IMR-90 (cell line): ENCODE results near the gene ARHGEF33. TPM values are rescaled to one million over a fixed set of nuclear protein-coding genes. Genes with fewer than 3 reads are reported as not detected.
"Not testable (repeated sequence)": the region's sequence is repeated elsewhere in the genome, so short reads cannot be mapped to it uniquely, and the experiment has no call there.

Experiments used
- ATAC-seq: fragments of 200-7000 bp; cut with Tn5 transposase; 2 replicates; pipeline ENCODE4 v1.9.1; 2020; ENCODE audit warnings: low read depth, mild to moderate bottlenecking, moderate library complexity
- BruUV-seq: library from RNA; stranded (reverse); fragments of 400-500 nt; replicated peaks from 2 replicates; lab custom pipeline; 2021; lab: Mats Ljungman, UMichigan
- CTCF ChIA-PET: fragments of 300-600 bp; formaldehyde crosslinking; extraction: SDS; loops from one replicate; lab custom pipeline; 2021; ENCODE audit warnings: antibody characterized with exemption; lab: Yijun Ruan, JAX
- POLR2A ChIA-PET: fragments of 300-600 bp; sonication (Branson Sonifier 250); formaldehyde crosslinking; loops from one replicate; lab custom pipeline; 2022; ENCODE audit warnings: antibody characterized with exemption; ENCODE audit not compliant: unreplicated experiment; lab: Charles Lee
- DNase-seq: peaks from one replicate; pipeline ENCODE4 v3.0.0; 2013
- H2AFZ ChIP-seq: replicated peaks from 2 replicates; pipeline ENCODE3; 2013; ENCODE audit warnings: low read length, mild to moderate bottlenecking; ENCODE audit not compliant: poor library complexity
- H2AK5ac ChIP-seq: 2 replicates; pipeline ENCODE4 v1.6.1; 2013; ENCODE audit warnings: low read depth, low read length, inconsistent platforms
- H2AK9ac ChIP-seq: replicated peaks from 2 replicates; pipeline ENCODE3; 2013; ENCODE audit warnings: mild to moderate bottlenecking, low read depth, low read length, moderate library complexity; ENCODE audit not compliant: poor library complexity
- H2BK120ac ChIP-seq: 2 replicates; pipeline ENCODE4 v1.6.1; 2013; ENCODE audit warnings: low read depth, low read length, inconsistent platforms
- H2BK15ac ChIP-seq: 3 replicates; pipeline ENCODE4 v1.6.1; 2013; ENCODE audit warnings: low read depth, low read length, inconsistent platforms
- H2BK20ac ChIP-seq: 2 replicates; pipeline ENCODE4 v1.6.1; 2013; ENCODE audit warnings: low read depth, mild to moderate bottlenecking, inconsistent platforms, low read length, moderate library complexity
- H2BK5ac ChIP-seq: 2 replicates; pipeline ENCODE4 v1.6.1; 2013; ENCODE audit warnings: mild to moderate bottlenecking, low read depth, low read length, inconsistent platforms; ENCODE audit not compliant: poor library complexity, severe bottlenecking
- H3K14ac ChIP-seq: replicated peaks from 2 replicates; pipeline ENCODE4 v1.6.1; 2013; ENCODE audit warnings: low read depth, low read length, inconsistent platforms
- H3K18ac ChIP-seq: 2 replicates; pipeline ENCODE4 v1.6.1; 2013; ENCODE audit warnings: low read depth, low read length, control low read depth
- H3K23ac ChIP-seq: 2 replicates; pipeline ENCODE4 v1.6.1; 2013; ENCODE audit warnings: low read depth, low read length, inconsistent platforms
- H3K27ac ChIP-seq: 2 replicates; pipeline ENCODE4 v1.5.1; 2013; ENCODE audit warnings: mild to moderate bottlenecking, control low read depth, low read length; ENCODE audit not compliant: insufficient read depth
- H3K27me3 ChIP-seq: 2 replicates; pipeline ENCODE4 v1.6.1; 2013; ENCODE audit warnings: low read length; ENCODE audit not compliant: control insufficient read depth, insufficient read depth
- H3K36me3 ChIP-seq: 2 replicates; pipeline ENCODE4 v1.6.1; 2013; ENCODE audit warnings: low read length, mixed read lengths; ENCODE audit not compliant: control insufficient read depth, insufficient read depth
- H3K4ac ChIP-seq: 2 replicates; pipeline ENCODE4 v1.6.1; 2013; ENCODE audit warnings: low read depth, low read length, inconsistent platforms
- H3K4me1 ChIP-seq: 2 replicates; pipeline ENCODE4 v1.6.1; 2013; ENCODE audit warnings: low read length, mixed read lengths; ENCODE audit not compliant: control insufficient read depth, insufficient read depth
- H3K4me2 ChIP-seq: 2 replicates; pipeline ENCODE4 v1.6.1; 2013; ENCODE audit warnings: low read depth, mild to moderate bottlenecking, control low read depth, low read length, moderate library complexity
- H3K4me3 ChIP-seq: 2 replicates; pipeline ENCODE4 v1.5.1; 2013; ENCODE audit warnings: low read depth, mild to moderate bottlenecking, control low read depth, low read length, moderate library complexity; ENCODE audit not compliant: insufficient read depth
- H3K56ac ChIP-seq: 2 replicates; pipeline ENCODE4 v1.6.1; 2013; ENCODE audit warnings: low read length, inconsistent platforms; ENCODE audit not compliant: insufficient read depth; ENCODE audit errors: extremely low read depth
- H3K79me1 ChIP-seq, 2 experiments: 2 replicates each; pipeline ENCODE4 v1.6.1; 2013; ENCODE audit warnings: low read length in 2 of 2, inconsistent platforms in 1 of 2, low read depth in 1 of 2
- H3K9ac ChIP-seq: 2 replicates; pipeline ENCODE4 v1.6.1; 2013; ENCODE audit warnings: low read depth, low read length, control low read depth
- H3K9me1 ChIP-seq: 2 replicates; pipeline ENCODE4 v1.6.1; 2013; ENCODE audit warnings: low read length, inconsistent platforms; ENCODE audit not compliant: insufficient read depth
- H3K9me3 ChIP-seq: 2 replicates; pipeline ENCODE4 v1.6.1; 2013; ENCODE audit warnings: low read length; ENCODE audit not compliant: control insufficient read depth, insufficient read depth
- H4K20me1 ChIP-seq: 2 replicates; pipeline ENCODE4 v1.6.1; 2013; ENCODE audit warnings: low read length, inconsistent platforms; ENCODE audit not compliant: insufficient read depth
- H4K5ac ChIP-seq: 2 replicates; pipeline ENCODE4 v1.6.1; 2013; ENCODE audit warnings: mild to moderate bottlenecking, low read depth, low read length, control low read depth
- H4K8ac ChIP-seq, 2 experiments: 2 replicates each; pipeline ENCODE4 v1.6.1; 2013; ENCODE audit warnings: low read depth in 2 of 2, low read length in 2 of 2, control low read depth in 1 of 2, inconsistent platforms in 1 of 2
- H4K91ac ChIP-seq: 2 replicates; pipeline ENCODE4 v1.6.1; 2013; ENCODE audit warnings: low read depth, low read length, inconsistent platforms; ENCODE audit not compliant: insufficient read depth
- FOS ChIP-seq: fragments of 150-350 bp; IDR thresholded peaks from 2 replicates; pipeline ENCODE4 v1.6.1; 2016; ENCODE audit warnings: low read depth, low read length
- POLR2A ChIP-seq: IDR thresholded peaks from 2 replicates; pipeline ENCODE4 v1.6.1; 2012; ENCODE audit warnings: mild to moderate bottlenecking, low read depth, low read length
- WGBS, 2 experiments: methylation state at CpG; one replicate each; pipeline versions ENCODE4 v1.1.5 to v1.1.7; 2013; ENCODE audit warnings: missing lambda C conversion rate in 2 of 2; ENCODE audit not compliant: insufficient read length in 1 of 2; ENCODE audit errors: extremely low coverage in 2 of 2; 5-methylcytosine and 5-hydroxymethylcytosine counted together
- dilution Hi-C: fragments of 300-500 bp; cut with HindIII; formaldehyde crosslinking; loops from one replicate; pipeline ENCODE4 v1.14.3; 2018; ENCODE audit warnings: low sequenced_read_pairs; ENCODE audit not compliant: unreplicated experiment
- in situ Hi-C: fragments of 300-500 bp; cut with MboI; formaldehyde crosslinking; loops from 3 replicates; pipeline ENCODE4 v1.14.3; 2019; ENCODE audit warnings: low sequenced_read_pairs, inconsistent platforms, mixed read lengths
- intact Hi-C: fragments of 100-400 bp; cut with micrococcal nuclease; formaldehyde crosslinking; loops from 2 replicates; pipeline ENCODE4 v1.10.0; 2022
- polyA plus RNA-seq, 3 experiments: library from polyadenylated mRNA; depleted of rRNA; stranded (reverse); fragments of >200 nt; gene quantifications; 2 replicates each; pipeline ENCODE4 v1.2.3, GENCODE V29; 2012; ENCODE audit warnings: low replicate concordance in 1 of 3
- total RNA-seq: library from RNA; depleted of rRNA; stranded (reverse); fragments of >200 nt; gene quantifications from 2 replicates; pipeline ENCODE4 v1.2.3, GENCODE V29; 2012

ARHGEF33 gene
- total and polyA plus RNA-seq, 2 of the 4 experiments (the other 2 are of a cell fraction), result 0.18 to 0.21 TPM

GRCh38 chr2:38935568-38936172 lies 46.0 kb downstream of the ARHGEF33 start:
- no peak overlapping the region for H3K18ac ChIP-seq
- peak; percentile 78 for ATAC-seq
- H3K4ac ChIP-seq, result no peak overlapping the region
- intact Hi-C loops, result no loop called here
- no peak overlapping the region for H4K5ac ChIP-seq
- no peak overlapping the region for H2BK20ac ChIP-seq
- no CpG with 5 or more reads among the region's 4 CpGs for WGBS, 2 experiments
- H3K14ac ChIP-seq, result no peak overlapping the region
- no peak overlapping the region for H2AFZ ChIP-seq
- H3K36me3 ChIP-seq, result no peaks in the 10 kb centered on the region
- no peak overlapping the region for H2BK5ac ChIP-seq
- H3K4me1 ChIP-seq, result peaks cover 4% of the 10 kb centered on the region; the same call in 1 of the 2 replicates
- in situ Hi-C loops, result no loop called here
- H4K8ac ChIP-seq, result no peak overlapping the region
- H3K79me1 ChIP-seq, result no peaks in the 10 kb centered on the region
- BruUV-seq, result no TSS peak
- peak overlapping the region; percentile 61 for H3K4me2 ChIP-seq
- no peak overlapping the region for H2BK120ac ChIP-seq
- no peak overlapping the region; the same call in 1 of the 2 replicates for H3K4me3 ChIP-seq
- H3K56ac ChIP-seq, result no peak overlapping the region
- ChIA-PET CTCF (interaction anchor here (0.7 to 1.1 kb wide), 2 partner anchors 12 to 16 kb away, joined by 3 read pairs; no protein-coding TSS in a partner anchor), POLR2A (no interaction called here)
- no peak overlapping the region for H2BK15ac ChIP-seq
- H3K9ac ChIP-seq, result no peak overlapping the region
- H3K27ac ChIP-seq, result no peak overlapping the region
- H4K20me1 ChIP-seq, result no peaks in the 10 kb centered on the region
- H3K9me3 ChIP-seq, result no peaks in the 10 kb centered on the region
- H3K9me1 ChIP-seq, result 0 out of 2 replicates have a peak, but pooled peaks cover 3% of the 10 kb centered on the region
- H2AK9ac ChIP-seq, result no peak overlapping the region
- no peak overlapping the region for H3K23ac ChIP-seq
- TF ChIP-seq FOS (0 out of 2 replicates have a peak, but pooled peaks have one; percentile 12), POLR2A (no peak)
- dilution Hi-C loops, result no loop called here
- DNase-seq, result peak; percentile 84
- H4K91ac ChIP-seq, result no peak overlapping the region
- H3K27me3 ChIP-seq, result no peaks in the 10 kb centered on the region; the same call in 1 of the 2 replicates
- H2AK5ac ChIP-seq, result no peak overlapping the region

GRCh38 chr2:38936516-38936915 lies 46.8 kb downstream of the ARHGEF33 start:
- H2BK20ac ChIP-seq, DNase-seq, H4K20me1 ChIP-seq, ATAC-seq, BruUV-seq, H3K14ac ChIP-seq, H3K4ac ChIP-seq, H3K4me1 ChIP-seq, H4K91ac ChIP-seq, H2AFZ ChIP-seq, H2BK120ac ChIP-seq, H3K79me1 ChIP-seq, dilution Hi-C loops, H3K9me3 ChIP-seq, POLR2A ChIA-PET, in situ Hi-C loops, intact Hi-C loops, H3K4me3 ChIP-seq, H3K4me2 ChIP-seq, H3K36me3 ChIP-seq, H3K9ac ChIP-seq, H3K27ac ChIP-seq, H3K18ac ChIP-seq, H2BK15ac ChIP-seq, H3K9me1 ChIP-seq, H3K23ac ChIP-seq, H2AK9ac ChIP-seq, H3K56ac ChIP-seq, H4K8ac ChIP-seq, H2BK5ac ChIP-seq, H3K27me3 ChIP-seq, H4K5ac ChIP-seq, H2AK5ac ChIP-seq: not testable (repeated sequence)
- CTCF ChIA-PET, result interaction anchor here (0.7 kb wide), 1 partner anchor 17 kb away, joined by 3 read pairs; no protein-coding TSS in a partner anchor
- WGBS, 2 experiments, result 100% methylated on average over 1 of the region's 6 CpGs; no CpG with 5 or more reads in 1 of the 2 experiments
